GM18508 (cell line): ENCODE results near the gene AGAP1.

Experiments
- ATAC-seq: cut with Tn5 transposase; IDR thresholded peaks from one replicate; pipeline ENCODE4 v1.9.1; 2021; ENCODE audit warnings: moderate number of reproducible peaks; ENCODE audit not compliant: insufficient read depth, unreplicated experiment

Gene AGAP1

GRCh38 chr2:235808366-235808765 is 314.5 kb downstream of the AGAP1 start:
- no peak for ATAC-seq

GRCh38 chr2:235810252-235810651 is 316.4 kb downstream of the AGAP1 start:
- no peak for ATAC-seq

- ATAC-seq, result no peak
These were observed 317.0 kb downstream of the AGAP1 start for GRCh38 chr2:235810846-235811245.

- no peak for ATAC-seq
These were observed 317.8 kb downstream of the AGAP1 start for GRCh38 chr2:235811446-235812184.

GRCh38 chr2:235812185-235812665 is 318.4 kb downstream of the AGAP1 start:
- ATAC-seq, result no peak

- ATAC-seq, result no peak
These were observed 319.6 kb downstream of the AGAP1 start for GRCh38 chr2:235813398-235813797.

GRCh38 chr2:235820571-235820970 is 326.7 kb downstream of the AGAP1 start:
- no peak for ATAC-seq

GRCh38 chr2:235824331-235824730 is 330.5 kb downstream of the AGAP1 start:
- no peak for ATAC-seq

- ATAC-seq, result no peak
These were observed 332.1 kb downstream of the AGAP1 start for GRCh38 chr2:235825946-235826345.

GRCh38 chr2:235826826-235827225 is 333.0 kb downstream of the AGAP1 start:
- ATAC-seq, result no peak

- ATAC-seq, result no peak
These were observed 333.7 kb downstream of the AGAP1 start for GRCh38 chr2:235827585-235827992.

- no peak for ATAC-seq
These were observed 335.9 kb downstream of the AGAP1 start for GRCh38 chr2:235829726-235830125.

- no peak for ATAC-seq
These were observed 337.9 kb downstream of the AGAP1 start for GRCh38 chr2:235831755-235832154.

- no peak for ATAC-seq
These were observed 339.1 kb downstream of the AGAP1 start for GRCh38 chr2:235832941-235833340.

- no peak for ATAC-seq
These were observed 340.3 kb downstream of the AGAP1 start for GRCh38 chr2:235833971-235834620.

- no peak for ATAC-seq
These were observed 340.9 kb downstream of the AGAP1 start for GRCh38 chr2:235834781-235835180.

GRCh38 chr2:235835810-235836209 is 342.0 kb downstream of the AGAP1 start:
- ATAC-seq, result no peak

GRCh38 chr2:235836491-235836911 is 342.7 kb downstream of the AGAP1 start:
- no peak for ATAC-seq

GRCh38 chr2:235839226-235839625 is 345.4 kb downstream of the AGAP1 start:
- no peak for ATAC-seq

- ATAC-seq, result no peak
These were observed 346.1 kb downstream of the AGAP1 start for GRCh38 chr2:235839974-235840373.

- ATAC-seq, result no peak
These were observed 348.0 kb downstream of the AGAP1 start for GRCh38 chr2:235841863-235842262.

GRCh38 chr2:235842941-235843340 is 349.1 kb downstream of the AGAP1 start:
- ATAC-seq, result no peak
